CD4-positive, alpha-beta T cell (primary cell): ENCODE data around the gene CD34. TPM values are rescaled to one million over a fixed set of nuclear protein-coding genes. Genes with fewer than 3 reads are reported as not detected.

ENCODE experiments used
- ATAC-seq: fragments of 200-7000 bp; cut with Tn5 transposase; one replicate; pipeline ENCODE4 v1.10.0; 2022; ENCODE audit warnings: mild to moderate bottlenecking; ENCODE audit not compliant: poor library complexity
- CTCF ChIA-PET: fragments of 350-600 bp; sonication (Branson Sonifier 250); formaldehyde crosslinking; loops from one replicate; lab custom pipeline; 2021; ENCODE audit warnings: antibody characterized with exemption, inconsistent platforms; lab: Charles Lee
- POLR2A ChIA-PET: fragments of 350-600 bp; sonication (Branson Sonifier 250); formaldehyde crosslinking; loops from one replicate; lab custom pipeline; 2021; ENCODE audit warnings: antibody characterized with exemption, inconsistent platforms; lab: Charles Lee
- DNase-seq, 14 experiments: peaks; one replicate each; pipeline ENCODE4 v3.0.0-alpha.2; 2013 to 2020; ENCODE audit warnings: mixed read lengths in 2 of 14
- H3K27ac ChIP-seq, 2 donors: one replicate each; pipeline versions ENCODE4 v1.5.1 to v1.7.0; 2013; ENCODE audit warnings: low read length in 2 of 2, low read depth in 1 of 2, mild to moderate bottlenecking in 1 of 2
- H3K27me3 ChIP-seq, 2 experiments: 1 replicate in 1 of 2; 2 replicates in 1 of 2; pipeline versions ENCODE4 v1.6.1 to v1.7.0; 2013; ENCODE audit warnings: low read length in 2 of 2, control low read depth in 1 of 2, mild to moderate bottlenecking in 1 of 2, moderate library complexity in 1 of 2; ENCODE audit not compliant: insufficient read depth in 2 of 2, control insufficient read depth in 1 of 2
- H3K36me3 ChIP-seq: one replicate; pipeline ENCODE4 v1.6.1; 2013; ENCODE audit warnings: low read length, control low read depth; ENCODE audit not compliant: insufficient read depth
- H3K4me1 ChIP-seq: one replicate; pipeline ENCODE4 v1.6.1; 2013; ENCODE audit warnings: low read length, control low read depth; ENCODE audit not compliant: insufficient read depth
- H3K4me3 ChIP-seq: one replicate; pipeline ENCODE4 v1.5.1; 2013; ENCODE audit warnings: mild to moderate bottlenecking, low read length, moderate library complexity
- H3K9me3 ChIP-seq, 2 experiments: 1 replicate in 1 of 2; 2 replicates in 1 of 2; pipeline versions ENCODE4 v1.6.1 to v1.7.0; 2013; ENCODE audit warnings: low read length in 2 of 2, mild to moderate bottlenecking in 2 of 2, control low read depth in 1 of 2, moderate library complexity in 1 of 2; ENCODE audit not compliant: control insufficient read depth in 1 of 2, insufficient read depth in 1 of 2
- H3K27ac Mint-ChIP-seq: one replicate; pipeline ENCODE4 v1.8.0; 2020; ENCODE audit warnings: mixed read lengths
- H3K27me3 Mint-ChIP-seq: one replicate; pipeline ENCODE4 v1.8.0; 2021; ENCODE audit warnings: mixed read lengths
- H3K36me3 Mint-ChIP-seq: one replicate; pipeline ENCODE4 v1.8.0; 2021; ENCODE audit warnings: low read depth, mixed read lengths
- H3K4me1 Mint-ChIP-seq: one replicate; pipeline ENCODE4 v1.8.0; 2021; ENCODE audit warnings: low read depth, mixed read lengths
- H3K4me3 Mint-ChIP-seq: one replicate; pipeline ENCODE4 v1.8.0; 2020; ENCODE audit warnings: mild to moderate bottlenecking, mixed read lengths
- H3K9me3 Mint-ChIP-seq: one replicate; pipeline ENCODE4 v1.8.0; 2020; ENCODE audit warnings: mixed read lengths
- intact Hi-C, 2 experiments: fragments of 100-400 bp; cut with DNase I in 1 of 2; cut with micrococcal nuclease in 1 of 2; formaldehyde crosslinking; loops; one replicate each; pipeline versions ENCODE4 v1.15.1 to v1.9.0; 2023 to 2025; cut with DNase I, micrococcal nuclease
- total RNA-seq, 174 experiments: library from RNA in 2 of 174; stranded (reverse) in 2 of 174; gene quantifications; one replicate each; pipeline ENCODE4 v1.2.3 and lab custom pipeline; 2021 to 2026
- TF ChIP-seq, protein P1 (sequence below): fragments of 200-600 bp; IDR thresholded peaks from one replicate; pipeline ENCODE4 v1.8.0; 2022; ENCODE audit warnings: antibody characterized with exemption, mild to moderate bottlenecking

The CD34 gene
- total RNA-seq, 2 experiments from 2014 or later: not detected

DNA sequence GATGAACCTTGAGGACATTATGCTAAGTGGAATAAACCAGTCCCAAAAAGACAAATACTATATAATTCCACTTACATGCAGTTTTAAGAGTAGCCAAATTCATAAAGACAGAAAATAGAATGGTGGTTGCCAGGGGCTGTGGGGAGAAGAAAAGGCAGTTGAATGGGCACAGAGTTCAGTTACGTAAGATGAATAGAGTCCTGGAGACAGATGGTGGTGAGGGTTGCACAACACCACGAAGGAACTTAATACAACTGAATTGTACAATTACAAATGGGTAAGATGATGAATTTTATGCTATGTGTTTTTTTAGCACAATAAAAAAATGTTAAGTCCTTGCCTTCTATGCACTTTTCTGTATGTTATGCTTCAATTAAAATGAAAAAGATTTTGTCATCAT lies 66.6 kb downstream of the CD34 start:
- no peaks in the 10 kb centered on the region for H3K9me3 Mint-ChIP-seq
- H3K36me3 Mint-ChIP-seq: peaks cover 69% of the 10 kb centered on the region
- Histone ChIP-seq H3K36me3 (peaks cover 45% of the 10 kb centered on the region), H3K27me3 (no peaks in the 10 kb centered on the region), H3K27ac (no peak overlapping the region), H3K9me3 (no peaks in the 10 kb centered on the region), H3K4me1 (peaks cover 53% of the 10 kb centered on the region), H3K4me3 (no peak overlapping the region)
- CTCF ChIA-PET: no interaction called here
- TF ChIP-seq, protein P1, sequence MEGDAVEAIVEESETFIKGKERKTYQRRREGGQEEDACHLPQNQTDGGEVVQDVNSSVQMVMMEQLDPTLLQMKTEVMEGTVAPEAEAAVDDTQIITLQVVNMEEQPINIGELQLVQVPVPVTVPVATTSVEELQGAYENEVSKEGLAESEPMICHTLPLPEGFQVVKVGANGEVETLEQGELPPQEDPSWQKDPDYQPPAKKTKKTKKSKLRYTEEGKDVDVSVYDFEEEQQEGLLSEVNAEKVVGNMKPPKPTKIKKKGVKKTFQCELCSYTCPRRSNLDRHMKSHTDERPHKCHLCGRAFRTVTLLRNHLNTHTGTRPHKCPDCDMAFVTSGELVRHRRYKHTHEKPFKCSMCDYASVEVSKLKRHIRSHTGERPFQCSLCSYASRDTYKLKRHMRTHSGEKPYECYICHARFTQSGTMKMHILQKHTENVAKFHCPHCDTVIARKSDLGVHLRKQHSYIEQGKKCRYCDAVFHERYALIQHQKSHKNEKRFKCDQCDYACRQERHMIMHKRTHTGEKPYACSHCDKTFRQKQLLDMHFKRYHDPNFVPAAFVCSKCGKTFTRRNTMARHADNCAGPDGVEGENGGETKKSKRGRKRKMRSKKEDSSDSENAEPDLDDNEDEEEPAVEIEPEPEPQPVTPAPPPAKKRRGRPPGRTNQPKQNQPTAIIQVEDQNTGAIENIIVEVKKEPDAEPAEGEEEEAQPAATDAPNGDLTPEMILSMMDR: no peak
- H3K27ac Mint-ChIP-seq: peak overlapping the region; percentile 5
- DNase-seq: no peak
- intact Hi-C loops: loop anchor here in 1 of 2 experiments (2.0 kb wide), 1 partner anchor 16 kb away; no protein-coding TSS in a partner anchor
- H3K27me3 Mint-ChIP-seq: no peaks in the 10 kb centered on the region
- no peak overlapping the region for H3K4me3 Mint-ChIP-seq
- POLR2A ChIA-PET: no interaction called here
- H3K4me1 Mint-ChIP-seq: peaks cover 91% of the 10 kb centered on the region
- no peak for ATAC-seq

DNA sequence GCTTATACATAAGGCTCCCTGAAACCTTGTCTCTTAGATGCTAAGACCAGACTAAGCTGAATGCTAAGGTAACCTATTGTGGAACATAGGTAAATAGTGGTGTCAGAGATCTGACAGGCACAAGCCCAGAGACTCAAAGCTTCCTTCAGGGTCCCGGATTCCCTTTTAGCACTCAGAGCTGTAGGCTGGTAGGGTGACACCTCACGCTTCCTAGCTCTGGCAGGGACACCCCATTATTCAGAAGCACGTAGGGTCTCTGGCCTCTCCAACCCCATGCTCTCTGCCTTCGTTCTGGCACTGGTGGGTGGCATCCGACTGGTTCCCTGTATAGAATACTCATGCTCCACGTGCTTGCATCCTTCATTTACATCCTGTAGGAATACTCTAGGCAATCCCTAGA lies 68.4 kb downstream of the CD34 start:
- Mint-ChIP-seq H3K4me3 (no peak overlapping the region), H3K27ac (peak overlapping the region; percentile 21), H3K27me3 (no peaks in the 10 kb centered on the region), H3K4me1 (peaks cover 92% of the 10 kb centered on the region), H3K36me3 (peaks cover 68% of the 10 kb centered on the region), H3K9me3 (no peaks in the 10 kb centered on the region)
- Histone ChIP-seq H3K36me3 (peaks cover 52% of the 10 kb centered on the region), H3K9me3 (no peaks in the 10 kb centered on the region), H3K27me3 (no peaks in the 10 kb centered on the region), H3K27ac (no peak overlapping the region), H3K4me1 (peaks cover 55% of the 10 kb centered on the region), H3K4me3 (no peak overlapping the region)
- DNase-seq (no peak), ATAC-seq (no peak)
- TF ChIP-seq, protein P1: no peak
- ChIA-PET POLR2A (interaction anchor here (0.9 to 1.5 kb wide), 4 partner anchors 10 to 27 kb away, joined by 3 to 4 read pairs (median 4); no protein-coding TSS in a partner anchor), CTCF (interaction anchor here (1.4 to 1.7 kb wide), 2 partner anchors 27 to 32 kb away, joined by 3 to 4 read pairs; no protein-coding TSS in a partner anchor)
- intact Hi-C loops: no loop called here

DNA sequence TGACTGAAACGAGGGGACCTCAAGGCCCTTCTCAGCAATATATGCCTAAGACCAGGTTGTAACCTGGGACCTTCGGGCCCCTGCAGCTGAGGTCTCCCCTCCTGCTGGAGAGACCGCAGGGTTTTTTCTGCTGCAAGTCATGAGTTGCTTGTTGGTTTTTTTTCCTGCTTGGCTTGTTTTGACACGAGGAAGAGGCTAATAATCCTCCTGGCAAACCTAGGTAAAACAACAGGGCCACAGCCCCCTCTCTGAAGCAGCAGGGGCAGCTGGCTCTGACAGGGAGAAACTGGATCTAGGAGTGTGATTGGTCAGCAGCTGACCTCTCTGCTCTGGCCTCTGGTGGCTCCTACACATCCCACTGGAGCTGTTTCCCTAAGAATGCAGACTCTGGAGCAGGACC lies 69.0 kb downstream of the CD34 start:
- H3K36me3 Mint-ChIP-seq: peaks cover 70% of the 10 kb centered on the region
- Histone ChIP-seq H3K27ac (no peak overlapping the region), H3K36me3 (peaks cover 54% of the 10 kb centered on the region), H3K4me1 (peaks cover 55% of the 10 kb centered on the region), H3K27me3 (no peaks in the 10 kb centered on the region), H3K4me3 (no peak overlapping the region), H3K9me3 (no peaks in the 10 kb centered on the region)
- H3K27me3 Mint-ChIP-seq: no peaks in the 10 kb centered on the region
- ATAC-seq (no peak), DNase-seq (no peak)
- TF ChIP-seq, protein P1: no peak
- POLR2A ChIA-PET: interaction anchor here (1.4 kb wide), 1 partner anchor 28 kb away, joined by 3 read pairs; no protein-coding TSS in a partner anchor
- CTCF ChIA-PET: interaction anchor here (1.4 to 1.7 kb wide), 2 partner anchors 27 to 33 kb away, joined by 3 to 4 read pairs; no protein-coding TSS in a partner anchor
- intact Hi-C loops: no loop called here
- no peak overlapping the region for H3K27ac Mint-ChIP-seq
- H3K4me3 Mint-ChIP-seq: no peak overlapping the region
- H3K4me1 Mint-ChIP-seq: peaks cover 95% of the 10 kb centered on the region
- H3K9me3 Mint-ChIP-seq: no peaks in the 10 kb centered on the region
